Measurements from ENCODE around the gene E2F2. TPM values are rescaled to one million over a fixed set of nuclear protein-coding genes. Genes with fewer than 3 reads are reported as not detected.
A peak's percentile ranks its signal among the peaks of the same experiment; 100 is the strongest.

Gene E2F2
- total RNA-seq, 1 donor from 2014 or later, result 7.8 TPM

DNA sequence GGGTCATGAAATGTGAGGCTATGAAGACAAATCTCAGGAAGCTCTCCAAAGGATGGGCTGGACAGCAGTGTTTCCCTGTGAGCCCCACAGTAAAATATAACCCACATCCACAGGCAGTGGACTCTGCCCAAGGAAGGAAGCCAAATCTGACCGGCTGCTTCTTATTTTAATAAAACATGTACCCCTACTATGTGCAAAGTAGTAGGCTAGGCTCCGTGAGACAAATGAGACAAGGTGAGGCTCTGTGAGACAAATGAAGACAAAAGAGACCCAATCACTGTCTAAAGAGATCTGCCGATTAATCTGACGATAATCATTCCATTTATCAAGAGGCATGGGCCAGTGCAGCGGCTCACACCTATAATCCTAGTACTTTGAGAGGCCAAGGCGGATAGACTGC, 49.1 kb downstream of the E2F2 start:
- Mint-ChIP-seq H3K36me3 (ENCODE audit: insufficient read depth) (peaks cover 2% of the 10 kb centered on the region), H3K27me3 (peaks cover 17% of the 10 kb centered on the region), H3K9me3 (ENCODE audit: low read depth) (no peaks in the 10 kb centered on the region), H3K27ac (no peak overlapping the region), H3K4me3 (ENCODE audit: low read depth) (peak overlapping the region; percentile 93), H3K4me1 (ENCODE audit: low read depth) (peaks cover 29% of the 10 kb centered on the region)
- TF ChIP-seq, protein P1, sequence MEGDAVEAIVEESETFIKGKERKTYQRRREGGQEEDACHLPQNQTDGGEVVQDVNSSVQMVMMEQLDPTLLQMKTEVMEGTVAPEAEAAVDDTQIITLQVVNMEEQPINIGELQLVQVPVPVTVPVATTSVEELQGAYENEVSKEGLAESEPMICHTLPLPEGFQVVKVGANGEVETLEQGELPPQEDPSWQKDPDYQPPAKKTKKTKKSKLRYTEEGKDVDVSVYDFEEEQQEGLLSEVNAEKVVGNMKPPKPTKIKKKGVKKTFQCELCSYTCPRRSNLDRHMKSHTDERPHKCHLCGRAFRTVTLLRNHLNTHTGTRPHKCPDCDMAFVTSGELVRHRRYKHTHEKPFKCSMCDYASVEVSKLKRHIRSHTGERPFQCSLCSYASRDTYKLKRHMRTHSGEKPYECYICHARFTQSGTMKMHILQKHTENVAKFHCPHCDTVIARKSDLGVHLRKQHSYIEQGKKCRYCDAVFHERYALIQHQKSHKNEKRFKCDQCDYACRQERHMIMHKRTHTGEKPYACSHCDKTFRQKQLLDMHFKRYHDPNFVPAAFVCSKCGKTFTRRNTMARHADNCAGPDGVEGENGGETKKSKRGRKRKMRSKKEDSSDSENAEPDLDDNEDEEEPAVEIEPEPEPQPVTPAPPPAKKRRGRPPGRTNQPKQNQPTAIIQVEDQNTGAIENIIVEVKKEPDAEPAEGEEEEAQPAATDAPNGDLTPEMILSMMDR (IDR thresholded peaks at IDR 0.05; ENCODE audit: unreplicated experiment), result no peak
- no peak for DNase-seq (ENCODE audit: low spot score, unreplicated experiment)

DNA sequence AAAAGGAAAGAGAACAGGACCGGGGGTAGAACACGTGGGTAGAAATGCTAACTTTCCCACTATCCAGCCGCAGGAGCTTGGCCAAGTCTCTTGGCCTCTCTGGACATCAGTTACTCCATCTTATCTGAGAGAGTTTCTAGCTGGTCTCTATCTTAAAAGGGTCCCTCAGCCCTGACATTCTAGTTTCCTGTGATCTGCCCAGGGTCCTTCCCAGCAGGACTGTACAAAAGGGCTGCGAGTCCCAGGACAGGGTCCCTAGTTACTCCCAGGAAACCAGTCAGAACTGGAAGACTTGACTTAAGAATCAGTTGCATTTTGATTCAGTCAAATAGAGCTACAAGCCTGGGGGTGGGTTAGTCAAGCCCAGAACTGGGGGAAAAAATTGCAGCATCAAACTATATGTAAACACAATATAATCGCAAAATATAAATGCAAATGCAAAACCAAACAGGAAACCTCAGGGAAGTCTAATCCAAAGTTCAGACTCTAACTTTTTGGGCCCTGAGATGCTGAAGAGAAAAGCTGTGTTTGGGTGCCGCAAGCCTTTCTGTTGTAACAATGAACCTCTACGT, 49.9 kb downstream of the E2F2 start:
- no peak overlapping the region for H3K4me3 Mint-ChIP-seq (ENCODE audit: low read depth)
- no peak overlapping the region for H3K27ac Mint-ChIP-seq
- TF ChIP-seq, protein P1 (IDR thresholded peaks at IDR 0.05; ENCODE audit: unreplicated experiment), result no peak
- peaks cover 29% of the 10 kb centered on the region for H3K4me1 Mint-ChIP-seq (ENCODE audit: low read depth)
- H3K27me3 Mint-ChIP-seq, result peaks cover 11% of the 10 kb centered on the region
- H3K36me3 Mint-ChIP-seq (ENCODE audit: insufficient read depth), result peaks cover 2% of the 10 kb centered on the region
- no peaks in the 10 kb centered on the region for H3K9me3 Mint-ChIP-seq (ENCODE audit: low read depth)
- no peak for DNase-seq (ENCODE audit: low spot score, unreplicated experiment)

DNA sequence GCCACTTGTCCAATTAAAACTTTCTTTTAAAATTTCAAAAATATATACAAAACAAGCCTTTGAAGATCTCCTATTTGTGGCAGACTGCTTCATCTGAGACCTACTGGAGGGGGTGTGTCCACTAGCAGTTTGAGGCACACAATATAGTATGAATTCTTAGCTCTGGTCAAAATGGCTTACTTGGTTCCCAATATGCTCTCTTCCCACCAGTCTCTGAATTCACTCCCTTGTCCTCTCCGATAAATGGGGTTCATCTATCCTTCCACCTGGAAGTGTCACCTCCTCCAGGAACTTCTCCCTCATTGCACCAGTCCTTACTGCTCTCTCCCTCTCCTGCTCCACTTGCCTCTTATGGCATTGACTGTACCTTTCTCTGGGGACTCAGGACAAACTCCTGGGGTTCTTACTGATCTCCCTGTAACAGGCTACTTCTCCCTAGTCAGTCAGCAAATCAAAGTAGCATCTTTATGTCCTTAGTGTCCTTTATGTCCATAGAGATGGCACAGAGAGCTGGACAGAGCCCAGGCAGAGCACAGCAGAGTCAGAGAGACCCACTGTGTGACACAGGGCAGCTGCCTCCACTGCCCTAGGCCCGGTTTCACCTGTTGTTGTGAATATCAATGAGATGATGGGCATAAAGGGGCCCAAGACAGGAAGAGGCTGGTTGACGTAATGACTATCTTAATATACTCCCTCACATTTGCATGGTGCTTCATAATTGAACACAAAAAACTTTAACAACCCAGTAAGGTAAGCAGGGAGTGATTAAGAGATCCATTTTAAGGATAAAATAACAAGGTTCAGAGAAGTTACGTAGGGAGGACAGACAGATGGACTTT, 50.6 kb downstream of the E2F2 start:
- Mint-ChIP-seq H3K4me1 (ENCODE audit: low read depth) (peaks cover 29% of the 10 kb centered on the region), H3K27ac (peak overlapping the region; percentile 14), H3K4me3 (ENCODE audit: low read depth) (no peak overlapping the region), H3K27me3 (peaks cover 8% of the 10 kb centered on the region), H3K9me3 (ENCODE audit: low read depth) (no peaks in the 10 kb centered on the region), H3K36me3 (ENCODE audit: insufficient read depth) (peaks cover 2% of the 10 kb centered on the region)
- DNase-seq (ENCODE audit: low spot score, unreplicated experiment), result no peak
- TF ChIP-seq, protein P1 (IDR thresholded peaks at IDR 0.05; ENCODE audit: unreplicated experiment), result no peak

DNA sequence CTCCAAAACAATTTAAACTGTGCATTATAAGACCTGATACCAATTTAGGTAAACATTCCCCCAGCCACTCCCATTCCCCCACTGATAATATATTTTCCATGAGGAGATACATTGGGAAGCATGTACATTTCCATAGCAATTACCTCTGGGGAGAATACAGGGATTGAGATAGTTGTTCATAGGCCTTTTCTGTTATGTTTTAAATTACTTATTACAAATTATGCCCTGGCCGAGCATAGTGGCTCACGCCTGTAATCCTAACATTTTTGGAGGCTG, 51.4 kb downstream of the E2F2 start:
- Mint-ChIP-seq H3K4me3 (ENCODE audit: low read depth) (no peak overlapping the region), H3K27ac (peak overlapping the region; percentile 41)
- TF ChIP-seq, protein P1 (IDR thresholded peaks at IDR 0.05; ENCODE audit: unreplicated experiment), result no peak

DNA sequence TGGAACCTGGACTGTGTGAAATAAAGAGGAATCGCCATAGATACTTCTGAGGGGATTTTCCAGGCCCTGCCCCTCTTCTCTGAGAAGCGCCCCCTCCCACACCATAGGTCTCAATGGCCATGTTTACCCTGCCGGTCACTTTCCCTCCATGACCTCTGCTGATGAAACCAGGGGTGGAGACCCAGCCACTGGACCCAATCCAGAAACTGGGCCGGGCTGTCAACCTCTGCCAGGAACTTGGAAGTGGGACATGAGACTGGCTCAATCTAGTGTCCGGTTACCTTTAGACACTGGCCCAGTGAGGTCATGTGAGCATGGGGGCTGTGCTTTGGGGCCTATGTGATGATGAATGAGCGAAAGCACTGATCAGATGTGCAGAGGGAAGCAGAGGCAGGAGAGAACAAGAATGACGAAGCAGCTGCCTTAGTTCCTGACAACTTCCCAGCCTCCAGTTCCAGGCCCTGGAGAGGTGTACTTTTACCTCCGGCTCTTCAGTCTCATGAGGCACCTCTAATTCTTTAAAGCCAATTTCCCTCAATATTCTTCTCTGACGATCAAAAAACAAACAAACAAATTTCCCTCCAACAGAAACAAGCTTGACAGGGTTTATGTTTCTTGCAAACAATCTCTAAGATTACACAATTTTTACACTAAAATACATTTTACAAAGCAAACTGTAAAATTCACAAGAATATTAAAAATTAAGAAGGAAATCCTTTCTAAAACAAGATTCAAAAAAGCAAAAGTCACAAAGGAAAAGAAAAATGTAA, 52.0 kb downstream of the E2F2 start:
- Mint-ChIP-seq H3K27ac (peak overlapping the region; percentile 85), H3K4me3 (ENCODE audit: low read depth) (peak overlapping the region; percentile 20), H3K36me3 (ENCODE audit: insufficient read depth) (peaks cover 2% of the 10 kb centered on the region), H3K27me3 (no peaks in the 10 kb centered on the region), H3K4me1 (ENCODE audit: low read depth) (peaks cover 29% of the 10 kb centered on the region), H3K9me3 (ENCODE audit: low read depth) (no peaks in the 10 kb centered on the region)
- TF ChIP-seq, protein P1 (IDR thresholded peaks at IDR 0.05; ENCODE audit: unreplicated experiment), result no peak
- no peak for DNase-seq (ENCODE audit: low spot score, unreplicated experiment)

More for the DNA sequence above, 51.4 kb downstream of the E2F2 start:
- no peak for DNase-seq (ENCODE audit: low spot score, unreplicated experiment)
- Mint-ChIP-seq H3K9me3 (ENCODE audit: low read depth) (no peaks in the 10 kb centered on the region), H3K4me1 (ENCODE audit: low read depth) (peaks cover 29% of the 10 kb centered on the region), H3K36me3 (ENCODE audit: insufficient read depth) (peaks cover 2% of the 10 kb centered on the region), H3K27me3 (peaks cover under 1% of the 10 kb centered on the region)
